Heart right ventricle (tissue), 16 donors: ENCODE results near the gene ALOX12B. TPM values are rescaled to one million over a fixed set of nuclear protein-coding genes. Genes with fewer than 3 reads are reported as not detected.
A peak's percentile ranks its signal among the peaks of the same experiment; 100 is the strongest.

ENCODE experiments used
- ATAC-seq, 8 donors: fragments of 200-7000 bp; cut with Tn5 transposase; one replicate each; pipeline ENCODE4 v1.9.1; 2020; ENCODE audit warnings: mild to moderate bottlenecking in 8 of 8, moderate library complexity in 8 of 8, moderate number of reproducible peaks in 1 of 8
- DNase-seq, 2 donors: peaks; one replicate each; pipeline ENCODE4 v3.0.0-alpha.2; 2020
- H3K27ac ChIP-seq, 10 donors: fragments of 200-600 bp; sonication (generic) in 2 of 10; one replicate each; pipeline versions ENCODE4 v1.5.0 to v1.8.0; 2020 to 2022; ENCODE audit warnings: mild to moderate bottlenecking in 3 of 10
- H3K27me3 ChIP-seq, 7 donors: fragments of 200-600 bp; one replicate each; pipeline ENCODE4 v1.8.0; 2021 to 2022; ENCODE audit warnings: mild to moderate bottlenecking in 2 of 7
- H3K36me3 ChIP-seq, 9 donors: fragments of 200-600 bp; sonication (generic) in 1 of 9; one replicate each; pipeline versions ENCODE4 v1.5.0 to v1.8.0; 2020 to 2022; ENCODE audit warnings: mild to moderate bottlenecking in 2 of 9
- H3K4me1 ChIP-seq, 9 donors: fragments of 200-600 bp; sonication (generic) in 1 of 9; one replicate each; pipeline versions ENCODE4 v1.5.0 to v1.8.0; 2020 to 2022; ENCODE audit warnings: mild to moderate bottlenecking in 4 of 9
- H3K4me3 ChIP-seq, 10 donors: fragments of 200-600 bp; sonication (generic) in 2 of 10; one replicate each; pipeline versions ENCODE4 v1.5.0 to v1.8.0; 2020 to 2022; ENCODE audit warnings: mild to moderate bottlenecking in 7 of 10, moderate library complexity in 2 of 10
- H3K9me3 ChIP-seq, 11 donors: fragments of 200-600 bp in 10 of 11; sonication (generic) in 2 of 11; one replicate each; pipeline versions ENCODE4 v1.5.0 to v1.8.0; 2013 to 2022; ENCODE audit warnings: mild to moderate bottlenecking in 2 of 11, control low read depth in 1 of 11, moderate library complexity in 1 of 11
- WGBS, 2 donors: extraction: QIAGEN DNeasy Blood & Tissue Kit; methylation state at CpG; one replicate each; pipeline ENCODE4 v1.1.7; 2013; ENCODE audit warnings: inconsistent platforms in 1 of 2; 5-methylcytosine and 5-hydroxymethylcytosine counted together
- intact Hi-C, 10 donors: fragments of 100-400 bp; cut with DNase I; formaldehyde crosslinking; loops; one replicate each; pipeline versions ENCODE4 v1.11.1 to v1.14.2; 2022
- polyA plus RNA-seq, 2 donors: library from polyadenylated mRNA; stranded (reverse); fragments of 200-250 nt; gene quantifications; one replicate each; pipeline ENCODE4 v1.2.3, GENCODE V29; 2013
- total RNA-seq, 10 donors: library from RNA; stranded (reverse); fragmentation: NEBNext Ultra II Directional in 3 of 10; extraction: Animal tissue kit (Norgen Biotek cat#: 25700) in 3 of 10; gene quantifications; one replicate each; pipeline versions ENCODE4 v1.2.1 to v1.2.4, GENCODE V29; 2021 to 2023
- TF ChIP-seq, protein P1 (sequence below), 9 donors: fragments of 200-600 bp; sonication (generic) in 2 of 9; IDR thresholded peaks; one replicate each; pipeline versions ENCODE4 v1.5.0 to v1.8.0; 2021 to 2022; ENCODE audit warnings: antibody characterized with exemption in 9 of 9, mild to moderate bottlenecking in 5 of 9, moderate library complexity in 1 of 9
- donor health status: Arrhythmogenic right ventricular cardiomyopathy.
- donor health status: ischemic (EF 13 %, LVEDD 7.1; RV severe dilation, severe dysfunction).
- donor health status: healthy with polysubstance abuse.
- donor health status: DM: no; HTN: yes; CAD: no.
- donor health status: DM: no; HTN: no; CAD: no.
- donor health status: ischemic (EF 25% LVEDD 6.9; RV normal size, moderate dysfunction).
- donor health status: ischemic (EF 25% LVEDD 5.7; RV mildly dilated, moderate dysfunction).
- donor health status: healthy.
- donor health status: DM: yes; HTN: yes; CAD: no.
- donor health status: Ischemic cardiomyopathy.
- donor health status: ischemic (EF 35%, LVEDD 5.7; RV mildly dilated, moderate dysfunction).
- donor health status: nonischemic (EF 11% LVEDD 7.7; RV severe dilation, severe dysfunction).
- donor health status: DM: yes; HTN: yes; CAD: no.
- donor health status: PGD.
- donor health status: ischemic (EF 29% LVEDD 5.4; RV normal size, mild dysfunction).
- donor health status: nonischemic (EF 23%, LVEDD 6.1; RV moderate dilation, normal function).

Gene ALOX12B
- total and polyA plus RNA-seq, 12 donors = not detected

DNA sequence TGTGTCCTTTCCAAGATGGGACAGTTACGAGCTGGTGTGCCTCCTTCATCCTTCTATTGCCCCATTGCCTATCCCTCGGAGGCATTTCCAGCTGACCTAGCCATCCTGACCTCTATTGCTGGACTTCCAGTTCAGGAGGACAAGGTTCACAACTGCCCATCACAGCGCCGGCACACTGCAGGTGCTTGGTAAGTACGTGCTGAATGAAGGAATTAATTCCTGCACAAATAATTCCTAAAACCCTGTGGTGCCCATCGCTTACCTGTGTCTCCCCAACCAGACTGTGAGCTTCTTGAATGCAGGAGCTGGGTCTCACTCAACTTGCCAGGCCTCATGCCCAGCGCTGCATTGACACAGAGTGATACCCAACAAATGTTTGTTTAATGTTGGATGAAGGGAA lies 35.7 kb downstream of the ALOX12B start:
- intact Hi-C loops = loop anchor here in 2 of 10 donors (10.0 kb wide), 1 partner anchor 307 kb away; no protein-coding TSS in a partner anchor
- Histone ChIP-seq H3K9me3 (no peaks in the 10 kb centered on the region), H3K4me3 (no peak overlapping the region), H3K36me3 (no peaks in the 10 kb centered on the region), H3K27me3 (peaks cover 0 to 30% (median 4%) of the 10 kb centered on the region in 7 donors), H3K27ac (no peak overlapping the region), H3K4me1 (peaks cover 0 to 19% (median 0%) of the 10 kb centered on the region in 9 donors)
- no peak for ATAC-seq
- WGBS, 2 donors = 88 to 91% methylated on average over 7 of the region's 7 CpGs
- TF ChIP-seq, protein P1, sequence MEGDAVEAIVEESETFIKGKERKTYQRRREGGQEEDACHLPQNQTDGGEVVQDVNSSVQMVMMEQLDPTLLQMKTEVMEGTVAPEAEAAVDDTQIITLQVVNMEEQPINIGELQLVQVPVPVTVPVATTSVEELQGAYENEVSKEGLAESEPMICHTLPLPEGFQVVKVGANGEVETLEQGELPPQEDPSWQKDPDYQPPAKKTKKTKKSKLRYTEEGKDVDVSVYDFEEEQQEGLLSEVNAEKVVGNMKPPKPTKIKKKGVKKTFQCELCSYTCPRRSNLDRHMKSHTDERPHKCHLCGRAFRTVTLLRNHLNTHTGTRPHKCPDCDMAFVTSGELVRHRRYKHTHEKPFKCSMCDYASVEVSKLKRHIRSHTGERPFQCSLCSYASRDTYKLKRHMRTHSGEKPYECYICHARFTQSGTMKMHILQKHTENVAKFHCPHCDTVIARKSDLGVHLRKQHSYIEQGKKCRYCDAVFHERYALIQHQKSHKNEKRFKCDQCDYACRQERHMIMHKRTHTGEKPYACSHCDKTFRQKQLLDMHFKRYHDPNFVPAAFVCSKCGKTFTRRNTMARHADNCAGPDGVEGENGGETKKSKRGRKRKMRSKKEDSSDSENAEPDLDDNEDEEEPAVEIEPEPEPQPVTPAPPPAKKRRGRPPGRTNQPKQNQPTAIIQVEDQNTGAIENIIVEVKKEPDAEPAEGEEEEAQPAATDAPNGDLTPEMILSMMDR (IDR thresholded peaks at IDR 0.05) = no peak
- no peak for DNase-seq

DNA sequence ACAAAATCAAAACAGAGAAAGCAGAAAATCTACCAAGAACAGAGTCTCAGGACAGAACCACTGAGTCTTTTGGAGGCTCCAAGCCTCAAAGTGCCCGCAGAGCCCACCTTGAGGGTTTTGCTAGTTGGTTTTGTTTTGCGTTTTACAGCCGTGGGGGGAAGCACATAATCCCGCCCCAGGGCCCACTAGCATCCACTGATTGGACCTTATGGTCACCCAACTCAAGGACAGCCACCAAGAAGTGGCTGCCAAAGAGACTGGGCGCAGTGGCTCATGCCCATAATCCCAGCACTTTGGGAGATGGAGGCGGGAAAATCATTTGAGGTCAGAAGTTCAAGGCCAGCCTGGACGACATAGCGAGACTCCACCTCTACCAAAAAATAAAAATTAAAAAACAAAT lies 38.8 kb downstream of the ALOX12B start:
- WGBS, 2 donors = 91 to 92% methylated on average over 8 of the region's 8 CpGs
- no peaks in the 10 kb centered on the region for H3K4me1 ChIP-seq
- H3K36me3 ChIP-seq = no peaks in the 10 kb centered on the region
- TF ChIP-seq, protein P1 (IDR thresholded peaks at IDR 0.05) = no peak
- H3K4me3 ChIP-seq = no peak overlapping the region
- no peak overlapping the region for H3K27ac ChIP-seq
- intact Hi-C loops = loop anchor here in 4 of 10 donors (10.0 kb wide), 5 partner anchors 134 to 314 kb away; partner anchors contain the start of gene RNF227 (in 1 of the 4)
- no peaks in the 10 kb centered on the region for H3K9me3 ChIP-seq
- H3K27me3 ChIP-seq = peaks cover 0 to 25% (median 0%) of the 10 kb centered on the region in 7 donors
- DNase-seq = no peak
- ATAC-seq = no peak

DNA sequence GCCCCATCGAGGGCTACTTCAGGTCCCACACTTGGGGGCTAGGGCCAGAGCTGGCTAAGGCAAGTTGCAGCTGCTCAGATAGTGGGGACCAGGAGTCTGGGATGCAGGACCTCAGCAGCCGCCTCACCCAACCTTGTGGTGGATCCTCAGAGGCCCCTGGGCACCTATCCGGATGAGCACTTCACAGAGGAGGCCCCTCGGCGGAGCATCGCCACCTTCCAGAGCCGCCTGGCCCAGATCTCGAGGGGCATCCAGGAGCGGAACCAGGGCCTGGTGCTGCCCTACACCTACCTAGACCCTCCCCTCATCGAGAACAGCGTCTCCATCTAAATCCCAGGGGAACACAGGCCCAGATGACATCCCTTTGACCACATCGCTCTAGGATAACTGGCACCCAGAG lies 39.3 kb downstream of the ALOX12B start:
- intact Hi-C loops = loop anchor here in 4 of 10 donors (10.0 kb wide), 5 partner anchors 133 to 313 kb away; partner anchors contain the start of gene RNF227 (in 1 of the 4)
- no peak overlapping the region for H3K4me3 ChIP-seq
- H3K27ac ChIP-seq = no peak overlapping the region
- ATAC-seq (no peak), DNase-seq (no peak)
- no peaks in the 10 kb centered on the region for H3K9me3 ChIP-seq
- TF ChIP-seq, protein P1 (IDR thresholded peaks at IDR 0.05) = no peak
- WGBS, 2 donors = 88 to 89% methylated on average over 12 of the region's 12 CpGs
- H3K27me3 ChIP-seq = peaks cover 0 to 25% (median 0%) of the 10 kb centered on the region in 7 donors
- no peaks in the 10 kb centered on the region for H3K4me1 ChIP-seq
- H3K36me3 ChIP-seq = no peaks in the 10 kb centered on the region

DNA sequence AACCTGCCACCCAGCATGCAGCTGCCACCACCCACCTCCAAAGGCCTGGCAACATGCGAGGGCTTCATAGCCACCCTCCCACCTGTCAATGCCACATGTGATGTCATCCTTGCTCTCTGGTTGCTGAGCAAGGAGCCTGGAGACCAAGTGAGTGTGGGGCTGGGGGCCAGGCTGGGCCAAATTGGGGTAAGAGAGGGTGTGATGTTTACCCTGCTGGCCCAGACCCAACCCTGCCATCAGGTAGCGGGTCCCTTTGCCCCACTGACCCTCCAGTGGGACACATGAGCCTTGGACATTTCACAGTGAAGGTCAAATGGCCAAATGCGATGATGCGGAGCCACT lies 39.8 kb downstream of the ALOX12B start:
- 93 to 97% methylated on average over 4 of the region's 4 CpGs for WGBS, 2 donors
- Histone ChIP-seq H3K4me1 (no peaks in the 10 kb centered on the region), H3K27ac (no peak overlapping the region), H3K27me3 (peaks cover 0 to 25% (median 0%) of the 10 kb centered on the region in 7 donors), H3K9me3 (no peaks in the 10 kb centered on the region), H3K36me3 (no peaks in the 10 kb centered on the region), H3K4me3 (no peak overlapping the region)
- TF ChIP-seq, protein P1 (IDR thresholded peaks at IDR 0.05) = no peak
- intact Hi-C loops = loop anchor here in 4 of 10 donors (10.0 kb wide), 5 partner anchors 133 to 313 kb away; partner anchors contain the start of gene RNF227 (in 1 of the 4)
- ATAC-seq (peak in 1 of 8 donors; percentile 25), DNase-seq (no peak)
